BE2C (cell line): ENCODE data around the gene SHISAL2B.

Experiments used
- DNase-seq: peaks from one replicate; pipeline ENCODE4 v3.0.0-alpha.2; 2020
- H3K27me3 ChIP-seq: fragments of 250-450 bp; sonication (Bioruptor Pico); 2 replicates; pipeline ENCODE4 v1.5.1; 2020; ENCODE audit warnings: mild to moderate bottlenecking
- H3K36me3 ChIP-seq: fragments of 250-450 bp; sonication (Bioruptor Pico); 2 replicates; pipeline ENCODE4 v1.5.1; 2020; ENCODE audit warnings: mild to moderate bottlenecking
- H3K4me1 ChIP-seq: fragments of 250-450 bp; sonication (Bioruptor Pico); 2 replicates; pipeline ENCODE4 v1.5.1; 2020
- H3K4me3 ChIP-seq: 2 replicates; pipeline ENCODE4 v1.5.1; 2011; ENCODE audit warnings: low read depth, low read length
- H3K9me3 ChIP-seq: fragments of 250-450 bp; sonication (Bioruptor Pico); 2 replicates; pipeline ENCODE4 v1.5.1; 2020
- CTCF ChIP-seq: IDR thresholded peaks from 2 replicates; pipeline ENCODE4 v1.5.1; 2012; ENCODE audit warnings: mild to moderate bottlenecking, low read depth, low read length

Gene SHISAL2B

DNA sequence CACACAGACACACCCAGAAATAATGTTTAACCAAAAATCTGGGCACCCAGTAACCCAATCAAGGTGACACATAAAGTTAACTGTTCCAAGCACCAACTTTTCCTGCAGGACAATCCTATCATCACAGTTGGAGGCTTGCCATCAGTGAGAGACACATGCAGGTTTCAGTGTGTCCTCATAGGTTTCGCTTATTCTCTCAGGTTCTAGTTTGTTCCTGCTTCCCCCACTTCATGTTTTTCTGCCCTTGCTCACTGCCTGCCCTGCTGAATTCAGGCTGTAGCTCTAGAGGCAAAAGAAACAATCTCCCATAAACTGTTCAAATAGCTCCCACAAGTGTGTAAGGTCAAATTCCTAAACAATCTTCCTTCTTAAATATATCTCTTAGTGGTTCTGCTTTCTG is 20.0 kb upstream of the SHISAL2B start:
- H3K9me3 ChIP-seq, result no peaks in the 10 kb centered on the region; the same call in 1 of the 2 replicates
- TF ChIP-seq CTCF, result no peak
- H3K4me3 ChIP-seq, result no peak overlapping the region
- DNase-seq, result no peak
- peaks cover 3% of the 10 kb centered on the region for H3K27me3 ChIP-seq
- H3K4me1 ChIP-seq, result no peaks in the 10 kb centered on the region
- H3K36me3 ChIP-seq, result no peaks in the 10 kb centered on the region

- H3K36me3 ChIP-seq, result no peaks in the 10 kb centered on the region
- H3K4me3 ChIP-seq, result no peak overlapping the region
- no peak for DNase-seq
- H3K9me3 ChIP-seq, result no peaks in the 10 kb centered on the region; the same call in 1 of the 2 replicates
- H3K4me1 ChIP-seq, result no peaks in the 10 kb centered on the region
- TF ChIP-seq CTCF, result no peak
- H3K27me3 ChIP-seq, result peaks cover 3% of the 10 kb centered on the region
These were observed 18.6 kb upstream of the SHISAL2B start for GRCh38 chr5:64671678-64672077.

- no peaks in the 10 kb centered on the region for H3K36me3 ChIP-seq
- no peak for TF ChIP-seq CTCF
- H3K9me3 ChIP-seq, result no peaks in the 10 kb centered on the region
- no peak for DNase-seq
- H3K27me3 ChIP-seq, result peaks cover 6% of the 10 kb centered on the region
- H3K4me1 ChIP-seq, result no peaks in the 10 kb centered on the region
- H3K4me3 ChIP-seq, result no peak overlapping the region
These were observed 11.9 kb upstream of the SHISAL2B start for GRCh38 chr5:64678374-64678773.

GRCh38 chr5:64680289-64680688 is 10.0 kb upstream of the SHISAL2B start:
- peak; percentile 12 for DNase-seq
- TF ChIP-seq CTCF, result peak; percentile 31; the same call in 1 of the 2 replicates
- Histone ChIP-seq H3K27me3 (peaks cover 7% of the 10 kb centered on the region), H3K36me3 (no peaks in the 10 kb centered on the region), H3K4me3 (no peak overlapping the region), H3K4me1 (no peaks in the 10 kb centered on the region), H3K9me3 (no peaks in the 10 kb centered on the region)

- no peaks in the 10 kb centered on the region for H3K9me3 ChIP-seq
- DNase-seq, result no peak
- H3K4me1 ChIP-seq, result no peaks in the 10 kb centered on the region
- TF ChIP-seq CTCF, result peak; percentile 28; the same call in 1 of the 2 replicates
- H3K4me3 ChIP-seq, result no peak overlapping the region
- H3K36me3 ChIP-seq, result no peaks in the 10 kb centered on the region
- peaks cover 27% of the 10 kb centered on the region for H3K27me3 ChIP-seq
These were observed 7.7 kb upstream of the SHISAL2B start for GRCh38 chr5:64682608-64683007.

- peaks cover 57% of the 10 kb centered on the region for H3K27me3 ChIP-seq
- H3K4me3 ChIP-seq, result no peak overlapping the region
- no peaks in the 10 kb centered on the region for H3K36me3 ChIP-seq
- no peak for TF ChIP-seq CTCF
- no peaks in the 10 kb centered on the region for H3K4me1 ChIP-seq
- H3K9me3 ChIP-seq, result no peaks in the 10 kb centered on the region
- DNase-seq, result no peak
These were observed 4.4 kb upstream of the SHISAL2B start for GRCh38 chr5:64685866-64686265.
